SK-N-SH (cell line): ENCODE data around the gene CGGBP1. TPM values are rescaled to one million over a fixed set of nuclear protein-coding genes. Genes with fewer than 3 reads are reported as not detected.

ENCODE experiments used
- CTCF ChIA-PET: fragments of 300-600, 350-600 bp; formaldehyde crosslinking; extraction: SDS; loops from one replicate; lab custom pipeline; 2021; lab: Yijun Ruan, JAX
- POLR2A ChIA-PET: fragments of 350-600 bp; sonication (Branson Sonifier 250); formaldehyde crosslinking; extraction: SDS; loops from one replicate; lab custom pipeline; 2020; ENCODE audit warnings: antibody characterized with exemption, inconsistent platforms; lab: Yijun Ruan, JAX
- DNase-seq: peaks from one replicate; pipeline ENCODE4 v3.0.0; 2012
- H2AFZ ChIP-seq: fragments of 200-600 bp; sonication (generic); 2 replicates; pipeline ENCODE4 v1.8.1; 2016; ENCODE audit warnings: antibody characterized with exemption, mild to moderate bottlenecking, low read depth
- H3F3A ChIP-seq: fragments of 200-600 bp; sonication (generic); replicated peaks from 2 replicates; pipeline ENCODE3; 2016; ENCODE audit warnings: antibody characterized with exemption, mild to moderate bottlenecking; ENCODE audit not compliant: insufficient read depth
- H3K27ac ChIP-seq, 2 experiments: fragments of 200-500 bp in 1 of 2; fragments of 200-600 bp in 1 of 2; sonication (Bioruptor generic) in 1 of 2; sonication (generic), shearing (Covaris generic) in 1 of 2; 2 replicates each; pipeline versions ENCODE4 v1.5.1 to v1.6.1; 2014 to 2016; ENCODE audit warnings: low read depth in 2 of 2, inconsistent platforms in 1 of 2, low read length in 1 of 2, mild to moderate bottlenecking in 1 of 2, mixed read lengths in 1 of 2
- H3K27me3 ChIP-seq: fragments of 200-600 bp; sonication (generic), shearing (Covaris generic); 2 replicates; pipeline ENCODE4 v1.6.1; 2016; ENCODE audit warnings: mixed run types; ENCODE audit not compliant: insufficient read depth
- H3K36me3 ChIP-seq, 2 experiments: fragments of 200-500 bp in 1 of 2; fragments of 200-600 bp in 1 of 2; sonication (Bioruptor generic) in 1 of 2; sonication (generic) in 1 of 2; replicated peaks in 1 of 2; 2 replicates each; pipeline versions ENCODE3 to v1.5.1; 2014 to 2016; ENCODE audit warnings: low read length in 1 of 2, mild to moderate bottlenecking in 1 of 2; ENCODE audit not compliant: insufficient read depth in 2 of 2, control insufficient read depth in 1 of 2
- H3K4me1 ChIP-seq, 2 experiments: fragments of 200-500 bp in 1 of 2; fragments of 200-600 bp in 1 of 2; sonication (Bioruptor generic) in 1 of 2; sonication (generic), shearing (Covaris generic) in 1 of 2; 2 replicates each; pipeline versions ENCODE4 v1.5.1 to v1.6.1; 2014 to 2016; ENCODE audit warnings: low read depth in 1 of 2, low read length in 1 of 2, mixed run types in 1 of 2; ENCODE audit not compliant: insufficient read depth in 2 of 2, control insufficient read depth in 1 of 2
- H3K4me2 ChIP-seq: fragments of 200-600 bp; sonication (generic), shearing (Covaris generic); 2 replicates; pipeline ENCODE4 v1.6.1; 2017; ENCODE audit warnings: mixed run types
- H3K4me3 ChIP-seq, 2 experiments: fragments of 200-500 bp in 1 of 2; fragments of 200-600 bp in 1 of 2; sonication (Bioruptor generic) in 1 of 2; sonication (generic), shearing (Covaris generic) in 1 of 2; 2 replicates each; pipeline versions ENCODE4 v1.5.1 to v1.8.1; 2014 to 2016; ENCODE audit warnings: low read depth in 2 of 2, inconsistent platforms in 1 of 2, low read length in 1 of 2, mild to moderate bottlenecking in 1 of 2, mixed read lengths in 1 of 2, moderate library complexity in 1 of 2
- H3K79me2 ChIP-seq: fragments of 200-600 bp; sonication (generic); 2 replicates; pipeline ENCODE4 v1.8.1; 2017; ENCODE audit warnings: mild to moderate bottlenecking; ENCODE audit not compliant: insufficient read depth
- H3K9ac ChIP-seq: fragments of 200-600 bp; sonication (generic); 2 replicates; pipeline ENCODE4 v1.6.1; 2017; ENCODE audit warnings: mixed run types
- H3K9me2 ChIP-seq: fragments of 200-600 bp; sonication (generic); 2 replicates; pipeline ENCODE4 v1.6.1; 2017; ENCODE audit warnings: mixed run types
- H3K9me3 ChIP-seq: fragments of 200-600 bp; sonication (generic); 2 replicates; pipeline ENCODE4 v1.6.1; 2017; ENCODE audit warnings: mixed run types, mild to moderate bottlenecking, moderate library complexity
- H4K20me1 ChIP-seq: fragments of 200-600 bp; sonication (generic); 2 replicates; pipeline ENCODE4 v1.6.1; 2017; ENCODE audit warnings: mild to moderate bottlenecking, mixed run types; ENCODE audit not compliant: insufficient read depth
- CHD2 ChIP-seq: fragments of 150-350 bp; IDR thresholded peaks from 2 replicates; pipeline ENCODE4 v1.6.1; 2018; ENCODE audit warnings: low read length; ENCODE audit not compliant: partially characterized antibody
- EP300 ChIP-seq, 2 experiments: IDR thresholded peaks; 2 replicates each; pipeline versions ENCODE4 v1.4.0 to v1.6.1; 2012; ENCODE audit warnings: borderline replicate concordance in 1 of 2, low read depth in 1 of 2, low read length in 1 of 2
- EZH2phosphoT487 ChIP-seq: fragments of 200-600 bp; sonication (generic); IDR thresholded peaks from 2 replicates; pipeline ENCODE4 v1.6.1; 2017; ENCODE audit warnings: low read depth, mixed run types, mild to moderate bottlenecking, antibody characterized with exemption, moderate library complexity, borderline replicate concordance
- FOXJ3 ChIP-seq: sonication (generic); formaldehyde crosslinking; IDR thresholded peaks from 2 replicates; pipeline ENCODE4 v1.5.1; 2020; ENCODE audit warnings: mild to moderate bottlenecking, missing genetic modification reagents
- FOXM1 ChIP-seq: IDR thresholded peaks from 2 replicates; pipeline ENCODE4 v1.4.0; 2012; ENCODE audit warnings: low read depth, mild to moderate bottlenecking
- GATA2 ChIP-seq: sonication (generic); formaldehyde crosslinking; IDR thresholded peaks from 2 replicates; pipeline ENCODE4 v1.5.0; 2020; ENCODE audit warnings: mild to moderate bottlenecking, missing genetic modification reagents
- MAX ChIP-seq: IDR thresholded peaks from 2 replicates; pipeline ENCODE4 v1.4.0; 2012; ENCODE audit warnings: low read depth
- MEF2A ChIP-seq: IDR thresholded peaks from 2 replicates; pipeline ENCODE4 v1.4.0; 2012; ENCODE audit warnings: low read depth, borderline replicate concordance
- NRF1 ChIP-seq: IDR thresholded peaks from 2 replicates; pipeline ENCODE4 v1.6.1; 2012; ENCODE audit warnings: low read depth, mild to moderate bottlenecking, low read length
- PBX3 ChIP-seq: IDR thresholded peaks from 2 replicates; pipeline ENCODE4; 2012
- RAD21 ChIP-seq: IDR thresholded peaks from 2 replicates; pipeline ENCODE4 v1.6.1; 2012; ENCODE audit warnings: mild to moderate bottlenecking, low read length
- RCOR1 ChIP-seq: fragments of 150-350 bp; IDR thresholded peaks from 2 replicates; pipeline ENCODE4 v1.6.1; 2017; ENCODE audit warnings: antibody characterized with exemption, low read length
- RXRA ChIP-seq: IDR thresholded peaks from 2 replicates; pipeline ENCODE4 v1.4.0; 2012; ENCODE audit warnings: low read depth, mild to moderate bottlenecking, borderline replicate concordance
- SMC3 ChIP-seq: IDR thresholded peaks from 2 replicates; pipeline ENCODE4 v1.6.1; 2012; ENCODE audit warnings: low read depth, low read length, improper control_type of control experiment
- TEAD4 ChIP-seq: IDR thresholded peaks from 2 replicates; pipeline ENCODE4 v1.4.0; 2012; ENCODE audit warnings: mild to moderate bottlenecking, borderline replicate concordance; ENCODE audit not compliant: insufficient read depth
- WGBS: methylation state at CpG from one replicate; pipeline ENCODE4 v1.1.6; 2017; ENCODE audit warnings: low lambda C conversion rate; 5-methylcytosine and 5-hydroxymethylcytosine counted together
- polyA plus RNA-seq, 3 experiments: library from polyadenylated mRNA; depleted of rRNA; stranded (reverse); fragments of >200 nt; gene quantifications; 2 replicates each; pipeline ENCODE4 v1.2.3, GENCODE V29; 2012
- TF ChIP-seq, protein P1 (sequence below): fragments of 200-600 bp; sonication (generic); IDR thresholded peaks from 2 replicates; pipeline ENCODE4 v1.6.1; 2017; ENCODE audit warnings: antibody characterized with exemption, mild to moderate bottlenecking, moderate library complexity
- TF ChIP-seq, protein P2 (sequence below): IDR thresholded peaks from 2 replicates; pipeline ENCODE4 v1.6.1; 2012; ENCODE audit warnings: mild to moderate bottlenecking, low read depth, low read length, moderate library complexity
- TF ChIP-seq, protein P3 (sequence below): IDR thresholded peaks from 2 replicates; pipeline ENCODE4 v1.4.0; 2012; ENCODE audit warnings: low read depth, borderline replicate concordance

CGGBP1 gene
- polyA plus RNA-seq, 1 of the 3 experiments (the other 2 are of a cell fraction): 34.5 TPM

- ChIA-PET POLR2A (no interaction called here), CTCF (interaction anchor here (1.0 to 2.3 kb wide), 2 partner anchors 12 to 79 kb away, joined by 3 to 12 read pairs; no protein-coding TSS in a partner anchor)
These were observed 42.3 kb upstream of the CGGBP1 start for GRCh38 chr3:88101142-88101541.

More at GRCh38 chr3:88101142-88101541, 42.3 kb upstream of the CGGBP1 start:
- Histone ChIP-seq H3K9me3 (no peaks in the 10 kb centered on the region), H3F3A (no peaks in the 10 kb centered on the region), H3K4me1 (no peaks in the 10 kb centered on the region; a peak in 1 of 4 replicates), H3K4me2 (no peak overlapping the region), H3K79me2 (peaks cover 39% of the 10 kb centered on the region)
- 96% methylated on average over 1 of the region's 1 CpG for WGBS
- TF ChIP-seq MAX (no peak), EP300 (IDR thresholded peaks at IDR 0.05; ENCODE audit: borderline replicate concordance in 1 of 2, low read depth in 1 of 2, low read length in 1 of 2) (no peak), GATA2 (CRISPR knock-in tag) (no peak), TEAD4 (no peak), MEF2A (no peak), RAD21 (no peak), FOXJ3 (CRISPR knock-in tag) (no peak), RCOR1 (no peak), PBX3 (no peak), NRF1 (no peak), SMC3 (no peak), FOXM1 (no peak), EZH2phosphoT487 (no peak), RXRA (no peak), CHD2 (no peak)
- TF ChIP-seq, protein P1, sequence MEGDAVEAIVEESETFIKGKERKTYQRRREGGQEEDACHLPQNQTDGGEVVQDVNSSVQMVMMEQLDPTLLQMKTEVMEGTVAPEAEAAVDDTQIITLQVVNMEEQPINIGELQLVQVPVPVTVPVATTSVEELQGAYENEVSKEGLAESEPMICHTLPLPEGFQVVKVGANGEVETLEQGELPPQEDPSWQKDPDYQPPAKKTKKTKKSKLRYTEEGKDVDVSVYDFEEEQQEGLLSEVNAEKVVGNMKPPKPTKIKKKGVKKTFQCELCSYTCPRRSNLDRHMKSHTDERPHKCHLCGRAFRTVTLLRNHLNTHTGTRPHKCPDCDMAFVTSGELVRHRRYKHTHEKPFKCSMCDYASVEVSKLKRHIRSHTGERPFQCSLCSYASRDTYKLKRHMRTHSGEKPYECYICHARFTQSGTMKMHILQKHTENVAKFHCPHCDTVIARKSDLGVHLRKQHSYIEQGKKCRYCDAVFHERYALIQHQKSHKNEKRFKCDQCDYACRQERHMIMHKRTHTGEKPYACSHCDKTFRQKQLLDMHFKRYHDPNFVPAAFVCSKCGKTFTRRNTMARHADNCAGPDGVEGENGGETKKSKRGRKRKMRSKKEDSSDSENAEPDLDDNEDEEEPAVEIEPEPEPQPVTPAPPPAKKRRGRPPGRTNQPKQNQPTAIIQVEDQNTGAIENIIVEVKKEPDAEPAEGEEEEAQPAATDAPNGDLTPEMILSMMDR: no peak
- TF ChIP-seq, protein P2, sequence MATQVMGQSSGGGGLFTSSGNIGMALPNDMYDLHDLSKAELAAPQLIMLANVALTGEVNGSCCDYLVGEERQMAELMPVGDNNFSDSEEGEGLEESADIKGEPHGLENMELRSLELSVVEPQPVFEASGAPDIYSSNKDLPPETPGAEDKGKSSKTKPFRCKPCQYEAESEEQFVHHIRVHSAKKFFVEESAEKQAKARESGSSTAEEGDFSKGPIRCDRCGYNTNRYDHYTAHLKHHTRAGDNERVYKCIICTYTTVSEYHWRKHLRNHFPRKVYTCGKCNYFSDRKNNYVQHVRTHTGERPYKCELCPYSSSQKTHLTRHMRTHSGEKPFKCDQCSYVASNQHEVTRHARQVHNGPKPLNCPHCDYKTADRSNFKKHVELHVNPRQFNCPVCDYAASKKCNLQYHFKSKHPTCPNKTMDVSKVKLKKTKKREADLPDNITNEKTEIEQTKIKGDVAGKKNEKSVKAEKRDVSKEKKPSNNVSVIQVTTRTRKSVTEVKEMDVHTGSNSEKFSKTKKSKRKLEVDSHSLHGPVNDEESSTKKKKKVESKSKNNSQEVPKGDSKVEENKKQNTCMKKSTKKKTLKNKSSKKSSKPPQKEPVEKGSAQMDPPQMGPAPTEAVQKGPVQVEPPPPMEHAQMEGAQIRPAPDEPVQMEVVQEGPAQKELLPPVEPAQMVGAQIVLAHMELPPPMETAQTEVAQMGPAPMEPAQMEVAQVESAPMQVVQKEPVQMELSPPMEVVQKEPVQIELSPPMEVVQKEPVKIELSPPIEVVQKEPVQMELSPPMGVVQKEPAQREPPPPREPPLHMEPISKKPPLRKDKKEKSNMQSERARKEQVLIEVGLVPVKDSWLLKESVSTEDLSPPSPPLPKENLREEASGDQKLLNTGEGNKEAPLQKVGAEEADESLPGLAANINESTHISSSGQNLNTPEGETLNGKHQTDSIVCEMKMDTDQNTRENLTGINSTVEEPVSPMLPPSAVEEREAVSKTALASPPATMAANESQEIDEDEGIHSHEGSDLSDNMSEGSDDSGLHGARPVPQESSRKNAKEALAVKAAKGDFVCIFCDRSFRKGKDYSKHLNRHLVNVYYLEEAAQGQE: no peak
- TF ChIP-seq, protein P3, sequence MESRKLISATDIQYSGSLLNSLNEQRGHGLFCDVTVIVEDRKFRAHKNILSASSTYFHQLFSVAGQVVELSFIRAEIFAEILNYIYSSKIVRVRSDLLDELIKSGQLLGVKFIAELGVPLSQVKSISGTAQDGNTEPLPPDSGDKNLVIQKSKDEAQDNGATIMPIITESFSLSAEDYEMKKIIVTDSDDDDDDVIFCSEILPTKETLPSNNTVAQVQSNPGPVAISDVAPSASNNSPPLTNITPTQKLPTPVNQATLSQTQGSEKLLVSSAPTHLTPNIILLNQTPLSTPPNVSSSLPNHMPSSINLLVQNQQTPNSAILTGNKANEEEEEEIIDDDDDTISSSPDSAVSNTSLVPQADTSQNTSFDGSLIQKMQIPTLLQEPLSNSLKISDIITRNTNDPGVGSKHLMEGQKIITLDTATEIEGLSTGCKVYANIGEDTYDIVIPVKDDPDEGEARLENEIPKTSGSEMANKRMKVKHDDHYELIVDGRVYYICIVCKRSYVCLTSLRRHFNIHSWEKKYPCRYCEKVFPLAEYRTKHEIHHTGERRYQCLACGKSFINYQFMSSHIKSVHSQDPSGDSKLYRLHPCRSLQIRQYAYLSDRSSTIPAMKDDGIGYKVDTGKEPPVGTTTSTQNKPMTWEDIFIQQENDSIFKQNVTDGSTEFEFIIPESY: no peak
- TF ChIP-seq, all 33 proteins: peak for 0
- no peak overlapping the region for H3K9ac ChIP-seq
- no peak overlapping the region for H3K27ac ChIP-seq
- DNase-seq: no peak
- no peak overlapping the region for H3K4me3 ChIP-seq
- no peaks in the 10 kb centered on the region for H3K27me3 ChIP-seq
- peaks cover 0 to 19% of the 10 kb centered on the region in 2 experiments for H3K36me3 ChIP-seq
- H4K20me1 ChIP-seq: peaks cover 3% of the 10 kb centered on the region; the same call in 1 of the 2 replicates
- no peaks in the 10 kb centered on the region for H3K9me2 ChIP-seq
- H2AFZ ChIP-seq: no peak overlapping the region
